ENCODE data around the gene SH3GL2.

SH3GL2 gene

DNA sequence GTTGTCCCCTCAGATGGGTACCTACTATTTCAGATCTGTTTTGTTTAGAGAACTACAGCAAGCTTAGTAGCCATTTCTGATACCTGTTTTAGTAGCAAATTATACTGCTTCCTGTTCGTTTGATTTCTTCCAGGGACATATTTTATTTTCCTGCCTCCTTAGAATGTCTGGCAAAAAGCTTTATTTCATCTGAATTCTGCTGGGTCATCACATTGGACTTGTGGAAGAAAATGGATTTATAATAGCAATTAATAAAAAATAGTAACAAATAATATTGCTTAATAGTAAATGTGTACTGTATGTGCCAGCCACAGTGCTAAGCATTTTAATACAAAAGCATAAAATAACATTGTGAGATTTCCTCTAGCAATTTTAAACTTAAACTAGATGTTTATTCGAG is 79.4 kb downstream of the SH3GL2 start:
- no peak for DNase-seq (ENCODE audit: low read depth, low spot score)

DNA sequence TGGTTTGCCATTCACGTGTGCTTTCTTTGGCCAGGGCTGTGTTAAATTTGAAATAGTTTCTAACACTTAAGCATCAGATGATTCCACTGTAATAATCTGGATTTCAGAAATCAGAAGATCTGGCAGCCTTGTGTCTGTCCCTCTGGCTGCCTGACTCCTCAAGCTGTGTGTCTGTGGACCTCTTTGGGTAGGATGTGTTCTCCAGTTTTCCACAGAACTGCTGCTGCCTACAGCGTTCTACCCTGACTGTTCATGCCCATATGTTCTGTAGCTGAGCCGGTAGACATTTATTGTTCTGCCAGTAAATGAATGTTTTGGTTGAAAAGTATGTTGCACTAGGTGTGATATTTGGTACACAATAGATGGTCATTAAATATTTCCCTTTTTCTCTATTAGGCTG is 81.3 kb downstream of the SH3GL2 start:
- DNase-seq (ENCODE audit: low read depth, low spot score), result no peak

DNA sequence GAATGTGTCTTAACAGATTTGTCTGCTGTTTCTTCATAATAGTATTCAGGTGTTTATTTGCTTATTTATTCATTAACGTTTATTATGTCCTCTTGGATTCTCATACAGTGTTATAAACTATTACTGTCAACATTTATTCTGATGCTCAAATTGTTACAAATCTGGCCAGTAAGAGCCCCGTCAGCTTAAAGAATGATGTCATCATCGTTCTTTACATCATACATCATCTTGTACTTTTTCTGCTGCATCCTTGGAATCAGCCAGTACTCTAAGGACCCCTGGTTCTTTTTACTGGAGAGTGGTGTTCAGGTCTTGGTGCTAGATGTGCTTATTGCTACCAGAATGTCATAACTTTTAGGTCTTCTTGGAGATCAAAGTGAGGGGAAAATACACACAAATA is 86.6 kb downstream of the SH3GL2 start:
- no peak for DNase-seq (ENCODE audit: low read depth, low spot score)

DNA sequence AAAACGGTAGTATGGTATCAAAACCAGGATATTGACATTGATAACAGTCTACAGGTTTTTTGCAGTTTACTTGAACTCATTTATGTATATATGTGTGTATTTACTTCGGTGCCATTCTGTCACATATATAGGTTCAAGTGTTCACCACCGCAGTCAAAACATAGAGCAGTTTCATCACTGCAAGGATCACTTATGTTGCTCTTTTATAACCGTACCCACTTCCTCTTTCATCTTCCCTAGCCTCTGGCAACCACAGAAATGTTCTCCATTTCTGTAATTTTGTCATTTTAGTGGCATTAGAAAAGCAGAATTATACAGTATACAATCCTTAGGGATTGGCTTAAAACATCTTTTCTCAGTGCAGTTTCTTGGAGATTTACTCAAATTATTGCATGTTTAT is 90.3 kb downstream of the SH3GL2 start:
- DNase-seq (ENCODE audit: low read depth, low spot score), result no peak

DNA sequence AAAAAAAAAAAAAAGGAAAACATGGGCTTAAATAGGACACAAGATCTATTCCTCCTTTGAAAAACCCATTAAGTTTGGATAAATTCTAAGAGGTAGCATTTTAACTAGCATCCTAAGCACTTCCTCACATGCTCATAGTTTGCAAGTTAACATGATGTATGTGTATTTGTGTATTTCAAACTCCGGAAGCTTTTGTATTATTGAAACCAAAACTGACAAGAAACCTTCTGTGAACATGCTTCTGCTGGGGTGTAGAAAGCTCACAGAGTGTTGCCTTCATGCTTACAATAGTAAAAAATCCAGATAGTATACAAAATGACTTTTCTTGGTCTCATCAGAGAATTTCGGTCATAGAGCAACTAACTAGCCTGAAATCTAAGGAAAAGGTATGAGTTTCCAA is 103.8 kb downstream of the SH3GL2 start:
- no peak for DNase-seq (ENCODE audit: low read depth, low spot score)

DNA sequence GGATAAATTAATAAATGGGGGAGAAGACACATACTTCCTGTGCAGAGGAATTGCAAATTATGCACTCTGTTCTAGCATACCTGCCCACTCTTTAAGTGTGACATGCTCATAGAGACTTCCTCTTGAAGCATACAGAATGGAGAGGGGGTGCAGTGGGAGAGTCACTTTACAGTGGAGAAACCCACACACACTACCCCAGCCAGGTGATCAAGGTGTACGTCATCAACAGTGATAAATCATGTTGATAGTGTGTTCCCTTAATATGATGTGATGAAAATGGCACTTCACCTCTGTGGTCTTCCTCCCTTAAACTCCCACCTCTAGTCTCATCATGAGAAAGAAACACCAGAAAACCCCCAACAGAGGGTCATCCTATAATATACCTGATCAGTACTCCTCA is 110.0 kb downstream of the SH3GL2 start:
- no peak for DNase-seq (ENCODE audit: low read depth, low spot score)

DNA sequence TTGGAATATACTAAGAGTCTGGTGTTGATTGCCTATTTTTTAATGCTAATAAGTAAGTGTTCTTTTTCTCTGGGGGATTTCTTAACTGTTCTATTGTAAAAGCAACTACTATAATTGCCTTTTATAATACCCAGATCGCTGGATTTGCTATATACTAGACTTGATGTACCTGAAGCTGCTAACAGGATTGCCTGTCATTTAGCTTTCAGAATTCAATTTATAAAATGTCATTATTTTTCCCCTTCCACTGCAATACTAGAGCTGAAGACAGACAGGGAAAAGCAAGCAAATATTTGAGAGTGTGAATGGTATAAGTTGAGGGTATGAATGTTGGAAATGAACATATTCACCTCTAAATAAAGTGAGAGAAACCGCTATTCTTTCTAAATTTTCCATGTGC is 115.5 kb downstream of the SH3GL2 start:
- DNase-seq (ENCODE audit: low read depth, low spot score), result no peak

DNA sequence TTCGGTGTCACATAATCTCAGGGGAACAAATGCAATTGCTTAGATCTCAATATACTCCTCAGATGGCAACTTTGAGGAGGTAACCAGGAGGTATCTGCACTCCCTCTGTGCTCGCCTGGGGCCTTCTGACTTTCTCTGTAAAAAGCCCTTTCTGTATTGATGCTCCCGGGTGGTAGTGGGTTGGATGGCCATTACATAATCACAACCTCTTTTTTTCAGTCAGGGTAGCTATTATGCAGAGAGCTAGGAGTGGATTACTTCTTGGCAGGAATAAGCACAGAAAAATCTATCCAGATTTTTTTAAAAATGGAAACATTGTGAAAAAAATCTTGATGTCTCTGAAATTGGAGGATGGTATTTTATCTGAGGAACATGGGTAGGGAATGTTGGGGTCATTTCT is 116.6 kb downstream of the SH3GL2 start:
- no peak for DNase-seq (ENCODE audit: low read depth, low spot score)

DNA sequence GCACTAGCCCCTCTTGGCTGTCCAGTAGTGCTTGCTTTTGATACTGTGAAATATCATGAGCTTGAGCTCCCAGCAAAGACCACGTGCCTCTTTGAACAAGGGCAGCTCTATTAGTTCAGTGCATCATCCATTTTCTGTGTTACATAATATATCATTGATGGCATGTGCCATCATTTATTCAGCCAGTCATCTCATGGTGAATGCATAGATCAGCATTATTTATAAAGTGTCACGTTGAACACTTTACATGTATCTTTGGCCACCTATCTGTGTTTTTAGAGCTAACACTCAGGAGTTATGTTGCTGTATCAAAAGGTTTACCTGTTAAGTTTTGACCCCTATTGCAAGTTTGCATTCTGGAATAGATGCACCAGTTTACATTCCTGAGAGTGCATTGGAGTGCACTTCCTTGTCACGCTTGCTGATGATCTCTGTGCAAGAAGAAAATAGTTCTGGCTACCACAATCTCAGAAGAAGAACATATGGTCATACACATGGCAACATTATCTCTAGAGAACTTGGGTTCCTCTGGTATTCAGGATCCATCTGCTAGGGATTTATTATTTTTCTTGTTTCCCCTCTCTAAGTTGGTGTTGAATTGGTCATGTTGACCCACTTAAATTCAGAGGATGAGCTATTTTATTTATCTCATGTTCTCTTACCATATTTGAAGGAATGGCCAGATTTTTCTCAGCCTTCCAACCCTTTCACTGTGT is 120.9 kb downstream of the SH3GL2 start:
- DNase-seq (ENCODE audit: low read depth, low spot score), result no peak

DNA sequence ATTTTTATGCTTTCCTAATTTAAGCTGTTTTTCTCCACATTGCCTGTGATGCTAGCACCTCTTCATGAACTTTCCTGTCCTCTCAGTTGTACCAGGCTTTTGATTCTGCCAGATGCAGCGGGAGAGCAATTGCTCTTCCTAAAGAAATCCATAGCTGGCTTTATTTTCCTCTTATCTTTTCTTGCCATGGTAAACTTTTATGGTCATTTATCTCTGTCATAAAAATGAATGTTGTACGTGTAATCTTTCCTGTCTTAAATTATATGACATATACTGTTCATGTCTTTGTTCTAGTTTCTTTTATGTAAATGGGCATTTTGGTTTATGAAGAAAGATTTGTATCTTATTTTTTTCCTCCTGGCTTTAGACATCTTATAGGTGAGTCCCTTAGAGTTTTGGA is 127.5 kb downstream of the SH3GL2 start:
- DNase-seq (ENCODE audit: low read depth, low spot score), result no peak

DNA sequence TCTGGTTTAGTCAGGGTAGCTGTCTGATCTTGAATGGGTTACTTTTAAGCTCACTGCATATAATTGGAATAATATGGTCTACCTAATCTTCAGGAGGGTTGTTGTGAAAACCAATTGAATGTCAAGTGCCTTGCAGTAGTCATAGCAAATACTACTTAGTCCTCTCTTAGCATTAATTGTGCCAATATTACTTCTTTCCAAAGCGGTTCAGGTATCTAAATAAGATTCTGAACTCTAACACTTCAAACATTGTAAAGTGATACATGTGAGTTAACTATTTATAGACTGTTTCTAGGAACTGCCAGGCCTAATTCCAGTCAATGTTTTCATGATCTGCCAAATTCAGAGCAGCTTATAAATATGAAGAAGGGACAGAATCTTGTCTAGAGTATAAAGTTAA is 140.2 kb downstream of the SH3GL2 start:
- DNase-seq (ENCODE audit: low read depth, low spot score), result no peak

DNA sequence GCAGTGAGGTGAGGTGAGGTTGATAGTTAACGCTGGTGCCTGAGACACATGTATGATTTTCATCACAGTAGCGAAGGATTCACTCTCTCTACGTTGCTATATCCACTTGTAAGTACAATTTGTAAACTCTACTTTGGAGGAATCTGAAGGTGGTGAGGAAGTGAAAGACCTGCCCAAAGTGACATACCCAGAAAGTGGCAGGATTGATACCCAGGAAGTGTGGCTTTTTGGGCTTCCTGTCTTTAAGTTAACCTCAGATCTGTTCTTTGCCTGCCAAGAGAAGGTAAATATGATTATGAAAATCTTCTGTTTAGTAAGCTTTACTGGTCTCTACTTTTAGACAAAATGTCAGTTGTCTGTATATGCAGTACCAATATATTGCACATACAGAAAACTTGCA is 143.1 kb downstream of the SH3GL2 start:
- no peak for DNase-seq (ENCODE audit: low read depth, low spot score)

DNA sequence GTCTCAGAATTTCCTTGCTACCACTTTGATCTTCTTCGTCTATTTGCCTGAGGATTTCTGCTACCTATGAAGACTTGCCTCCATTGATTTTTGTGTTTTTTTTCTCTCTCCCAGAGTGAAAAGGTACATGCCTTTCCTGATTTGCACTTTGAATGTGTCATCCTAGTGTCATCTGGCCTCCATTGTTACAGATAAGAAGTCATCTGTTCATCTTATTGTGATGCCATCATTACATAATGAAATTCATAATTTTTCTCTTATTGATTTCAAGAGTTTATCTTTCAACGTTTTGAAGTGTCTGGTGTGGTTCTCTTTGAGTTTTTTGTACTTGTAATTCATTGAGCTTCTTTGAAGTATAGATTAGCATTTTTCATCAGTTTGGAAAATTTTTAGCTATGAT is 144.8 kb downstream of the SH3GL2 start:
- no peak for DNase-seq (ENCODE audit: low read depth, low spot score)

DNA sequence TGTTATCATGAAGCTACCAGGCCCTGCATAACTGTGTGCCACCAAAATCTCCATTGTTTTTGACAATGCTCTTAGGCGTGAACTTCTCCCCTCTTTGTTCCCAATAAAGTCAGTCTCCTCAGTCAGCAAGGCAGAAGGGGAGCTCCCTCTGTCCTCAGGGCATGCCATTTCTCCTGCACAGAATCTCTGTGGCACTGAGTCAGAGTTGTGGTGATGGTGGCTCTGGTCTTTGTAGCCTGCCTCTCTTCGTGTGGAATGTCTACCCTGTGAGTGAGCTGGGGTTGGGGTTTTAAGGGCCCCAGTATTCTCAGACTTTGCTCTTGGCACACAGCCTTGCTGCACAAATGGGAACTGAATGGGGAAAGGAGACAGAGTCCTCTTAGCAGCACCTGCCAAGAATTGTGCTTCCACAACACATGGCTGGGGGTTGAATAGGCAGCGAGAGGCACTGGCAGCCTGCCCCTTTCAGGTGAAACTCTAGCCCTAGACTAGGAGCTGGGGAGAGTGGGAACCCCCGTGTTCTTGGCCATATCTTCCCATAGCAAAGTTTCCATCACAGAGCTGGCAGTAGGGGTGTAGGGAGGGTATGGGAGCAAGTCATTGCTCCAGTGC is 146.6 kb downstream of the SH3GL2 start:
- no peak for DNase-seq (ENCODE audit: low read depth, low spot score)

DNA sequence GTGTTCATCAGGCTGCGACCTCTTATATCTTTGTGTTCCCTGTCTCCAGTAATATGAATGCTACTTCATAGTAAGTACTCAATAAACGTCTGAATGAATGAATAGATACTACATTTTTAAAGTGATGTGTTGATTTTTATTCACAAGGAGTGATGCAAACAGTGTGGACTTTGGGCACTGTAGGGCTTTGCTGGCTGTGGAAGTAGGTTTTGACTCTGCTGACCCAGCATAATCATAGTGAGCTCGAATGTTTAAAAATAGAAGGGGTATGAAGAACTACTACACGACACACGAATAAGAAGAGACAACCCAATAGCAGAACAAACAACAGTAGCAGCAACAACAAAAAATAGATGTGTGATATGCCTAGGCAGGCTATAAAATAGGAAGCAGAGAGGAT is 147.4 kb downstream of the SH3GL2 start:
- DNase-seq (ENCODE audit: low read depth, low spot score), result no peak

DNA sequence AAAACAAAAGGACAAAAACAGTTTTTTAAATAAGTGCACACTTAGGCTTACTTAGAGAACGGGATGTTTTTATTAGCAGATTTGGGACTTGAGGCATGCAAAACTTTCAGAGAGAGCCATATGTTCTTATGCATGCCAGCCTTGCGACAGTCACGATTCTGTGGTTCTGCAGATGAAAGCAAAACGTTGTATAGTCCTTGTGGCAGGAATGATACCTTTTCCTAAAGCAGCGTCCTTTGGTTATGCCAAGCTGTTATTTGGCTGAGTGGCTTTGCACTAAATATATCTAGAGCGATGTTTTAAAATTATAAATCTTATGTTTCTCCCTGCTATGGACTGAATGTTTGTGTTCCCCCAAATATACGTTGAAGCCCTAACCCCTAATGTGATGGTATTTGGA is 152.0 kb downstream of the SH3GL2 start:
- DNase-seq (ENCODE audit: low read depth, low spot score), result no peak

DNA sequence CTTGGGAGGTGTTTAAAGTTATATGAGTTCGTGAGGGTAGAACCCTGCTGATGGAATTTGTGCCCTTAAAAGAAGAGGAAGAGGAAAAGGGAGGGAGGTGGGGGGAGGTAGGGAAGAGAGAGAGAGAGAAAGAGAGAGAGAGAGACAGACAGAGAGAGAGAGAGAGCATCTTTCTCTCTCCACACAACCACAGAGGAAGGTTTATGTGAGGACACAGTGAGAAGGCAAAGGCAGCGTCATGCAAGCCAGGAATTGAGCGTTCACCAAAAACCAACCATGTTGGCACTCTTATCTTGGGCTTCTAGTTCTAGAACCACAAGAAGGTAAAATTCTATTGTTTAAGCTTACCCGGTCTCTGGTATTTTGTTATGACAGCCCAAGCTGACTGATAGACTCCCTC is 152.4 kb downstream of the SH3GL2 start:
- DNase-seq (ENCODE audit: low read depth, low spot score), result no peak

DNA sequence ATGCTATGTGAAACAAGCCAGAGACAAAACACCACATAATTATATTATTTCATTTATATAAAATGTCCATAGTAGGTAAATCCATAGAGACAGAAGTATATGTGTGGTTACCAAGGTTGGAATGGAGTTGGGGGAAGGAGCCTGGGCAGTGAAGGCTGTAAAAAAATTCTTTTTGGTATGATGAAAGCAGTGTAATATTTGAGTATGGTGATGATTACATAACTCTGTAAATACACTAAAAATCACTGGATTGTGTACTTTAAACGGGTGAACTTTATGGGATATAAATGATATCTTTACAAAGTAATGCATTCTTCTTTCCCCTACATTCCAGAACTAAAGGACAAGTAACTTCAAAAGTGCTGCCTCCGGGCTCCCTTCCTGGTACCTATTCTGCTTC is 155.8 kb downstream of the SH3GL2 start:
- DNase-seq (ENCODE audit: low read depth, low spot score), result no peak

DNA sequence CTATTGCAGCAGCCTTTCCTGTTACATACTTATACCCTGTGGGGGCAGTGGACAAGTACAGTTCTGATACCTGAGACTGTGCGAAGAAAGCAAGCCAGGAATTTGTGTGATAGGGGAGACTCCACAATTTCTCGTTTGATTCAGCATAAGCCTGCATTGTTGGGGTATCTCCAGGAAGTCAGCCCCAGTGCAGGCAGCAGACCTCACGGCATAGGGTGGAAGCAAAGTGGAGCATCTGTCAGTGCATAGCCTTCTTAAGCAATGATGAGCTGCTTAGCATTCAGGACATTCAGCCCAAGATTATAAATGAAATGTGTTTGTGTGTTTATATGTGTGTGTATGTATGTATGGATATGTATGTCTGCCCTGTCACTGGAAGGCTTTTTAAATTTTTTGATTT is 157.0 kb downstream of the SH3GL2 start:
- no peak for DNase-seq (ENCODE audit: low read depth, low spot score)

DNA sequence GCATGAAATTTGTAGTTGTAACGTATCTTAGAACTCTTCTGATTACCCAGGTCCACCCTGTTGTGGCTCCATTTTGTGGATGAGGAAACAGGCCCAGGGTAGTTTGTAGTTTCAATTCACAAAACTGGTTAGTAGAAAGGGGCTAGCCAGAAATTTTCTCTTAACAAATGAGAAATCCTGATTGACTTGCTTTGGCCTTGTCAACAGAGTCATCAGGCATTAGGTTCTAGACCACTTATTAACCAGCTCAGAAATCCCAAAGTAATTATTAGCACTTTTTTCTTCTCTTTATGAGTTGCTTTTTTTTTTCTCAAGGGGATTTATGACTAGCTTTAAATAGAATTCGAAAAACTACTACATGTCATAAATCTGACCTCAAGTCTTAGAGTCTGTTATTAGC is 160.2 kb downstream of the SH3GL2 start:
- no peak for DNase-seq (ENCODE audit: low read depth, low spot score)

DNA sequence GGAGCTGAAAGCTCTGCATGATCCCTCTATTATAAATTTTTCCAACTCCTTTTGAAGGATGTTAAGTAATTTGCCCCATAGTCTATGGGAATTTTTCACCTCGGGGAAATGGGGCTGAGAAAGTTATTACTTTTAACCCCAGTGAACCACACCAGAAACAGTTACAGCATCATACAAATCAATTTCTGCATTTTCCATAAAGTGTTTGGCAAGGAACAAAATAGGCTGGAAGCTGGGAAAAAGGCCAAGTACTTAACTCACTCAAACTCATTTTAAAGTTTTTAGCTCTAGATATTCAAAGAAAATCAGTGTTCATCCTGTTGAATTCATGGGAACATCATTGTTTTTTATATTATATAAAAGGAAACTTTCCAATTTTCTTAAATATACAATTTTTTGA is 160.9 kb downstream of the SH3GL2 start:
- DNase-seq (ENCODE audit: low read depth, low spot score), result no peak

DNA sequence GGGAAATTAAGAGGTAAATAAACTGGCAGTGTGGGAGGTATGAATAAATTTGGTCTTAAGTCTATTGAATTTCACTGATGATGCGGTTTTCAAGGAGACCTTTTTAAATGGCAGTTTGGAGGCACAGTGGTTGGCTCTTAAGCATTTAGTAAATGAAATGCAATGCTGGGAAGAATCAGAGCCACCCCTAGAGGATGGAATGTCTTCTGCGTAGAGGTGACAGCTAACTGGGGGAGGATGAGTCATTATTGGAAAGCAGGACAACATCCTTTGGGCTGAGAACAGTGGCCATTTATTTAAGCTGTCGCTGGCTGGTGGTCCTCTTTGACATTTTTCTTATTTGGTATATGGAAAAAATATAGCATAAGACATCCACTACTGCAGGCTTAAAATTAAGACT is 163.2 kb downstream of the SH3GL2 start:
- peak; percentile 67 for DNase-seq (ENCODE audit: low read depth, low spot score)

DNA sequence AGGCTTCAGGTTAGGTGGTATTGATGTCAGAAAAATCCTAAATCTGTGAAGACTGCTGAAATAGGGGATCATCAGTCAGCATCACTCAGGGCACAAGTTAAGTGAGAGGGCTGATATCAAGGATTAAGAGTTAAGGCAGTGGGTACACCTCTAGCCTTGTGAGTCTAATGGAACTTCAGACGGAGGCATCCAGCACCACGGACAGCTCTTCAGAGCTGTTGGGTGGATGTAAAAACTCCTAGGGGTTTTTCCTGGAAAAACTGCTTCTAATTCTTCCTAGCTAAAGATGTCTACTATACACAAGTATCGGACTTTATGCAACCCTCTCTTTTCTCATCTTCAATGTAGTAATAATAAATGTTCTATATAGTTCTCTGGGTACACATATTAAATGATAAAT is 165.9 kb downstream of the SH3GL2 start:
- no peak for DNase-seq (ENCODE audit: low read depth, low spot score)

DNA sequence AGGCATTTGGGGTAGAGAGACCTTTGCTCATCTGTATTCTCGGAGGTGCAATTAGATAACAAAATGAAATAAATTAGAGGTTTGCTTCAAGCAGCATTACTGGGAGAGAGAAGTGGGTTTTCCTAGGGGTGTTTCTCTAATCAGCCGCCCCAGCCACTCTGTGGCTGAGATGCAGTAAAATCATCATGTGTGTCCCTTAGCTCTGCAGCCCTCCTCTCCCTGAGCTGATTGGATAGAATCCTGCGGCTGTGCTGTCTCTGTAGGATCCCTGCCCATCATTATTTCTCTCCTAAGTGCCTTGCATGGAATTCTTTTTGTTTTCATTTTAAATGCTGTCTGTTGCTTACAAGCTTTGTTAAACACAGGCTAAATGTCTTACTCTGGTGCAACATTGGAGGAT is 171.4 kb downstream of the SH3GL2 start:
- DNase-seq (ENCODE audit: low read depth, low spot score), result no peak

Data from iPS DF 19.7 (cell line).